IPS DF 6.9 (cell line): ENCODE results near the gene CPNE1.

Source experiments
- DNase-seq: peaks from one replicate; pipeline ENCODE4 v3.0.0-alpha.2; 2013; ENCODE audit warnings: low read depth, low spot score
- H3K27ac ChIP-seq: one replicate; pipeline ENCODE4 v1.5.1; 2013; ENCODE audit warnings: low read length, control low read depth
- H3K27me3 ChIP-seq: 2 replicates; pipeline ENCODE4 v1.6.1; 2013; ENCODE audit warnings: mild to moderate bottlenecking, low read length; ENCODE audit not compliant: control insufficient read depth, insufficient read depth
- H3K36me3 ChIP-seq: 2 replicates; pipeline ENCODE4 v1.6.1; 2013; ENCODE audit warnings: low read length; ENCODE audit not compliant: control insufficient read depth, insufficient read depth
- H3K4me1 ChIP-seq: 2 replicates; pipeline ENCODE4 v1.6.1; 2013; ENCODE audit warnings: low read length; ENCODE audit not compliant: control insufficient read depth, insufficient read depth
- H3K4me3 ChIP-seq: 2 replicates; pipeline ENCODE4 v1.5.1; 2013; ENCODE audit warnings: mild to moderate bottlenecking, low read length
- H3K9me3 ChIP-seq: 2 replicates; pipeline ENCODE4 v1.6.1; 2013; ENCODE audit warnings: low read length, inconsistent platforms; ENCODE audit not compliant: control insufficient read depth, insufficient read depth
- WGBS: extraction: QIAGEN DNeasy Blood & Tissue Kit; methylation state at CpG from one replicate; pipeline ENCODE4 v1.1.7; 2013; ENCODE audit warnings: mixed read lengths, missing lambda C conversion rate; ENCODE audit not compliant: insufficient read length, insufficient coverage; 5-methylcytosine and 5-hydroxymethylcytosine counted together

Gene CPNE1

DNA sequence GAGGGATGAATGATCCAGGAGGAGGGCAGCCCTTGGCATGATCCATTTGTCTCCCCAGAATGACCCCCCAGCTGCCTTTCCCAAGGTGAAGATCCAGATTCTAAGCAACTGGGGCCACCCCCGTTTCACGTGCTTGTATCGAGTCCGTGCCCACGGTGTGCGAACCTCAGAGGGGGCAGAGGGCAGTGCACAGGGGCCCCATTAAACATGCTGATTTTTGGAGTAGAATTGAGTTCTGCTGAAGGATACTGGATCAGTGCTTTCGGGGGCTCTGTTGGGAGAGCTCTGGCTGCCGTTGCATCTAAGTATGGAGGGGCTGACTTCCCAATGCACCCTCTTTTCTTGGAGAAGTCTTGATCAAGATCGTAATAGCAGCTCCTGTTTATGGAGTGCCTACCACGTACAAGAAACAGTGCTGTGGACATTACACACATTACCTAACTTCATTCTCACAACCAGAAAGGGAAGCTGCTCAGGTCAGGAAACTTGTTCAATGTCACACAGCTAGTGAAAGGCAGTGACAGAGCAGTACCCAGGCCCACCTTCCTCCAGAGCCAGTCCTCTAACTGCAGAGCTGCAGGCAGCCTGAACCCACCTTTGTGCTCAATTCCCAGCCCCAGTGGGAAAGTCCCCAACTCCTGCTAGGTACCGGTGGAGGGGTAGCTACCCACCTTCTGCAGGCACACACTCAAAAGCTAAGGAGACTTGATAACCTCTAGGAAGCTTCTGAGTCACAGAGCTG is 43.7 kb downstream of the CPNE1 start:
- no peak for DNase-seq
- Histone ChIP-seq H3K4me1 (peaks cover 8% of the 10 kb centered on the region), H3K4me3 (no peak overlapping the region), H3K9me3 (no peaks in the 10 kb centered on the region), H3K36me3 (peaks cover 7% of the 10 kb centered on the region), H3K27me3 (no peaks in the 10 kb centered on the region), H3K27ac (no peak overlapping the region)
- WGBS, result no CpG with 5 or more reads among the region's 11 CpGs

DNA sequence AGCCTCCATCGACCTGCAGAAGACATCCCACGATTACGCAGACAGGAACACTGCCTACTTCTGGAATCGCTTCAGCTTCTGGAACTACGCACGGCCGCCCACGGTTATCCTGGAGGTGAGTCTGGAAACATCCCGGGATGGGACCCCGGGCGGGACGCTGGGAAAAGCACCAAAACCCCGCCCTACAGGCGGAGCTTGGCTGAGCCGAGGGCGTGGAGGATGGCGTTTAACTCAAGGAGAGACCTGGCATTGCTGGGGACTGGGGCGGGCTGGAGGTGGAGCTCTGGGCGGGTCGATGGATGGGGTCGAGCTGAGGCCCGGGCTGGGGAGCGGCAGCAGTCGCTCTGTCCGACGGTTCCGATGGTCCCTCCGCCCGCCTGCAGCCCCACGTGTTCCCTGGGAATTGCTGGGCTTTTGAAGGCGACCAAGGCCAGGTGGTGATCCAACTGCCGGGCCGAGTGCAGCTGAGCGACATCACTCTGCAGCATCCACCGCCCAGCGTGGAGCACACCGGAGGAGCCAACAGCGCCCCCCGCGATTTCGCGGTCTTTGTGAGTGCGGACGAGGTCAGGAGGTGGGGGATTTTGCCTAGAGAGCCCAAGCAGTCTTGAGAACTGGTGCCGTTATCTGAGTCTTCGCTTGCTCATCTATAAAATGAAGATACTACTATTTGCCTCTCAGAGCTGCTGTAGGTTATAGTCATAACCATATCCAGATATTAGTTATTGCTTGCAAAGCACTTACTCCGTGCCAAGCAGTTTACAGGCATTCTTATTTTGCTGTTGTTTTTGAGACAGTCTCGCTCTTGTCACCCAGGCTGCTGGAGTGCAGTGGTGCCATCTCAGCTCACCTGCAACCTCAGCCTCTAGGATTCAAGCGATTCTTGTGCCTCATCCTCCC is 45.3 kb downstream of the CPNE1 start:
- H3K27me3 ChIP-seq, result no peaks in the 10 kb centered on the region
- H3K4me1 ChIP-seq, result peaks cover 8% of the 10 kb centered on the region
- peak overlapping the region; percentile 57; the same call in 1 of the 2 replicates for H3K4me3 ChIP-seq
- H3K27ac ChIP-seq, result no peak overlapping the region
- no peaks in the 10 kb centered on the region for H3K36me3 ChIP-seq
- DNase-seq, result no peak
- no peaks in the 10 kb centered on the region for H3K9me3 ChIP-seq
- no CpG with 5 or more reads among the region's 49 CpGs for WGBS

DNA sequence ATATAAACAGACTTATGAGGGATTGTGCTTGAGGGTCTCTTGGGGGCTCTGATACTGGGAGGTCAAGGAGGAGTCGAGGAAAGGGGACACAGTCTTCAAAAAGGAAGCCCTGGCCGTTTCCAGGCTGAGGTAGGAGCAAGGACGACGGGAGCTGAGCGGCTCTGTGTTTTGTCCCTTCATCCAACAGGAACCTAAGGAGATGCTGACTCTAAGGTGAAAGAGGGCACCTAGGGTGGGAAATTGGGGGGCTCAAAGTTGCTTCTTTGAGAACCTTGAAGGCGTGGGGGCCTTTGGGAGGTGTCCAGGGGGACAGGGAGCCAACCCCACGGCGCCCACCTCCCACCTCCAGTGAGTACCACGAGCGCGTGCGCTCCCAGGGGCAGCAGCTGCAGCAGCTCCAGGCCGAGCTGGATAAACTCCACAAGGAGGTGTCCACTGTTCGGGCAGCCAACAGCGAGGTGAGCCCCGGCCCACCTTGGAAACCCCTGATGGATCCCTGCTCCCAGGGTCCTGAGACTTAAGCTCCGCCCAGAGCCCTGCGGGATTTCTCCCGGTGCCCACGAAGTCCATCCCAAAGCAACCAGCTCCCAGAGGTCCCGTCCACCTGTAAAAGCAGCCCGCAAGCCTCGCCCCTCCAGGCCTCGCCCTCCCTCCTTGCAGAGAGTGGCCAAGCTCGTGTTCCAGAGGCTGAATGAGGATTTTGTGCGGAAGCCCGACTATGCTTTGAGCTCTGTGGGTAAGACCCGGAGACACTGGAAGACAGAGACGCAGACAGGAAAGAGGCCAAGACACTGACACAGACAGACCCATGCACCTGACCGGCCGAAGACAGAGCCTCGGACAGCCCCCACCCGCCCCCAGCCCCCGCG is 46.2 kb downstream of the CPNE1 start:
- Histone ChIP-seq H3K4me1 (peaks cover 8% of the 10 kb centered on the region), H3K36me3 (no peaks in the 10 kb centered on the region), H3K4me3 (peak overlapping the region; percentile 57; the same call in 1 of the 2 replicates), H3K27ac (no peak overlapping the region), H3K27me3 (no peaks in the 10 kb centered on the region), H3K9me3 (no peaks in the 10 kb centered on the region)
- no CpG with 5 or more reads among the region's 35 CpGs for WGBS
- no peak for DNase-seq

DNA sequence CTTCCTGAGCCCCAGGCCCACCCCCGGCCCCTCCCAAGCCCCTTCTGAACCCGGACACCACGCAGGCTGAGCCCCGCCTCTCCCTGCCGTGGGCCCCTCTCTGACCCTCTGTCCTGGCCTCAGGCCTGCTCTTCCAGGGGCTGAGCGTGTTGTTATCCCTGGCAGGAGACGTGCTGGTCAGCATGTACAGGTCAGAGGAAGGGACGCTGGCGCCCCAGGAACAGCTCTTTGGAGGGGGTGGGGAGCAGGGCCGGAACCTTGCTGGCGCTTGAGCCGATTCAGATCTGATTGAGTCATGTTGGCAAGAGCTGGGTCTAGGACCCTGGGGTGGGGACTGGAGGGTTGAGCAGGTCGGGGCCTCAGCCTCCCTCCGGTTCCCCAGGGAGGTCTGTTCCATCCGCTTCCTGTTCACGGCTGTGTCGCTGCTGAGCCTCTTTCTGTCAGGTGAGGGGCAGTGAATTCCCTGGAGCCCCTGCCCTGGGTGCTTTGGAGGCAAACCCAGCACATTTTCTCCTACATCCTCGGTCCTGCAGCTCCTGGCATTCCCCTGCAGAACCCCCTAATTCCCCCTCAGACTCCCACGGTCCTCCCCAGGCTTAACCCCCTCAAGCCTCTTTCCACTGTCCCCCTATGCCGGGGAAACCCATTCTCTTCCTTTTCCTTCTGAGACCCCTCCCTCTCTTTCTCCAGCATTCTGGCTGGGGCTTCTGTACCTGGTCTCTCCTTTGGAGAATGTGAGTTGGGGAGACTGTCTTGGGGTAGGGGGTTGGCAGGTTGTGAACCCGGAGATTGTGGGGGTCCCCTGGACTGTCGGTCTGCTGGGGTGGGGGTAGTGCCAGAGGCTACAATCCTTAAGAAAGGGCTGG is 47.1 kb downstream of the CPNE1 start:
- no peak for DNase-seq
- H3K27me3 ChIP-seq, result no peaks in the 10 kb centered on the region
- no CpG with 5 or more reads among the region's 22 CpGs for WGBS
- H3K36me3 ChIP-seq, result no peaks in the 10 kb centered on the region
- H3K9me3 ChIP-seq, result no peaks in the 10 kb centered on the region
- peaks cover 8% of the 10 kb centered on the region for H3K4me1 ChIP-seq
- no peak overlapping the region for H3K27ac ChIP-seq
- H3K4me3 ChIP-seq, result peak overlapping the region; percentile 28; the same call in 1 of the 2 replicates

DNA sequence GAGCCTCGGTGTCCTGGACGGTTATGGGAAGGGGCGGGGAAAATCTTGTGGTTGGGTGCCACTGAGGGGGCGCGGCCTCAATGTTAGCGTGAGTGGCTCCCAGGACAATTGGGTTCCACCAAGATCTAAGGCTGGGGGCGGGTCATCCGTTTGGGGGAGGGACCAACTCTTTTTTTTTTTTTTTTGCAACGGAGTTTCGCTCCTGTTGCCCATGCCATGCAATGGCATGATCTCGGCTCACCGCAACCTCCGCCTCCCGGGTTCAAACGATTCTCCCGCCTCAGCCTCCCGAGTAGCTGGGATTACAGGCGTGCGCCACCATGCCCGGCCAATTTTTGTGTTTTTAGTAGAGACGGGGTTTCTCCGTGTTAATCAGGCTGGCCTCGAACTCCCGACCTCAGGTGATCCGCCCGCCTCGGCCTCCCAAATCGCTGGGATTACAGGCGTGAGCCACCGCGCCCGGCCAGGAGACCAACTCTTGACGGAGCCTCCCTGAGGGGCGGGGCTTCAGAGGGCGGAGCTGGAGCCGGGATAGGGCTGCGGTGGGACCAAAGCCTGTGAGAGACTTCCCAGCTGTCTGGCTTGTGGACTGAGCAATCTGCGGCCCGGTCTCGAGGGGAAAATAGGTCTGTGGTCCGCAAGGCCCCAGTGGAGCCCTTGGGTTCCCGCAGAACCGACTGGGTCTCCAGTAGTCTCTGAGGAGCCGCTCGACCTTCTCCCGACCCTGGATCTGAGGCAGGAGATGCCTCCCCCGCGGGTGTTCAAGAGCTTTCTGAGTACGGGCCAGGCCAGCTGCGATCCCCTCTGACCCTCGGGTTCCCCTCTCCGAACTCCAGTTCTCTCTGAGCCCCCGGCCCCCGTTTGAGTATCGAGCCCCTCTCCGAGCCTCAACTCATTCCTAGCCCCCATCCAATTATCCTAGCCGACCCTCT is 48.0 kb downstream of the CPNE1 start:
- no peaks in the 10 kb centered on the region for H3K27me3 ChIP-seq
- no peaks in the 10 kb centered on the region for H3K36me3 ChIP-seq
- peak overlapping the region; percentile 30; the same call in 1 of the 2 replicates for H3K4me3 ChIP-seq
- no peak overlapping the region for H3K27ac ChIP-seq
- H3K4me1 ChIP-seq, result peaks cover 8% of the 10 kb centered on the region
- no peak for DNase-seq
- H3K9me3 ChIP-seq, result no peaks in the 10 kb centered on the region
- no CpG with 5 or more reads among the region's 57 CpGs for WGBS

DNA sequence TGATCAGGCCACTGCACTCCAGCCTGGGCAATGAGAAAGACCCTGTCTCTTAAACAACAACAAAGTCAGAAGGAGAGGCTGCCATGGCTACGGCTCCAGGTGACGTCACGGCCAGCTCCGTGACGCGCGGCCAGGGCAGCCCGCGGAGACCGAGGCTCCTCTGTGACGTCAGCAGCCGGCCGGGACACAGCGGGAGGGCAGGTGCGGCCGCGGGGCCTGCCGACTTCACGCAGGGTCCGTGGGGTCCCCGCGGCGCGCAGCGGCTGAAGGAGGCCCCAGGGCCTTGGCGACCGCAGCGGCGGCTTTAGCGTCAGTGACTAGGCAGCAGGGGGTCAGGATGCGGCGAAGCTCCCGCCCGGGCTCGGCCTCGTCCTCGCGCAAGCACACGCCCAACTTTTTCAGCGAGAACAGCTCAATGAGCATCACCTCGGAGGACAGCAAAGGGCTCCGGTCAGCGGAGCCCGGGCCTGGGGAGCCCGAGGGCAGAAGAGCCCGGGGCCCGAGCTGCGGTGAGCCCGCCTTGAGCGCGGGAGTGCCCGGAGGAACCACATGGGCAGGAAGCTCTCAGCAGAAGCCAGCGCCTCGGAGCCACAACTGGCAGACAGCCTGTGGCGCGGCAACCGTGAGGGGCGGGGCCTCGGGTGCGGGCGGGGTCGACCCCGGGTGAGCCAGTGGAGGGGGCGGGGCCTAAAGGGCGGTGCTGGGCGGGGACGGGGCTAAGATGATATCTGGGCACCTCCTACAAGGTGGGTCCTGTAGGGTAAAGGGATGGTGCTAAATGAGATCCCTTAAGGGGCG is 48.8 kb downstream of the CPNE1 start, which contains the start of gene SPAG4:
Gene SPAG4 (plus strand): TSS at position 163 of the 798 bp plus-strand sequence. CDS start 175 bp downstream, at position 338.
- H3K27me3 ChIP-seq, result no peaks in the 10 kb centered on the region
- H3K27ac ChIP-seq, result no peak within 1 kb of the TSS
- peak; percentile 98 for DNase-seq
- peak within 1 kb of the TSS; percentile 50; the same call in 1 of the 2 replicates for H3K4me3 ChIP-seq
- no CpG with 5 or more reads among the region's 68 CpGs for WGBS
- H3K36me3 ChIP-seq, result no peaks in the 10 kb centered on the region
- no peaks in the 10 kb centered on the region for H3K9me3 ChIP-seq
- H3K4me1 ChIP-seq, result peaks cover 8% of the 10 kb centered on the region

DNA sequence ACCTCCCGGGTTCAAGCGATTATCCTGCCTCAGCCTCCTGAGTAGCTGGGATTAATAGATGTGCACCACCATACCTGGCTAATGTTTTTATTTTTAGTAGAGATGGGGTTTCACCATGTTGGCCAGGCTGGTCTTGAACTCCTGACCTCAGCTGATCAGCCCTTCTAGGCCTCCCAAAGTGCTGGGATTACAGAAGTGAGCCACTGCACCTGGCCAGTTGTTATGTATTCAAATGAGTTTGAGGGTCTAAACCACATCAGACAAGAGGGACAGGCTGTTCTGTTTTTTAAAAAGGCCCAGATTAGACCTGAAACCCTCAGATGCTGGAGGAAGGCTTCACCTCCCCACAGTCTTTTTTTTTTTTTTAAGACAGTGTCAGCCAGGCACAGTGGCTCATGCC is 53.2 kb downstream of the CPNE1 start:
- Histone ChIP-seq H3K4me1 (no peaks in the 10 kb centered on the region), H3K4me3 (no peak overlapping the region), H3K36me3 (no peaks in the 10 kb centered on the region), H3K27me3 (no peaks in the 10 kb centered on the region), H3K27ac (no peak overlapping the region), H3K9me3 (no peaks in the 10 kb centered on the region)
- no CpG with 5 or more reads among the region's 2 CpGs for WGBS
- no peak for DNase-seq

DNA sequence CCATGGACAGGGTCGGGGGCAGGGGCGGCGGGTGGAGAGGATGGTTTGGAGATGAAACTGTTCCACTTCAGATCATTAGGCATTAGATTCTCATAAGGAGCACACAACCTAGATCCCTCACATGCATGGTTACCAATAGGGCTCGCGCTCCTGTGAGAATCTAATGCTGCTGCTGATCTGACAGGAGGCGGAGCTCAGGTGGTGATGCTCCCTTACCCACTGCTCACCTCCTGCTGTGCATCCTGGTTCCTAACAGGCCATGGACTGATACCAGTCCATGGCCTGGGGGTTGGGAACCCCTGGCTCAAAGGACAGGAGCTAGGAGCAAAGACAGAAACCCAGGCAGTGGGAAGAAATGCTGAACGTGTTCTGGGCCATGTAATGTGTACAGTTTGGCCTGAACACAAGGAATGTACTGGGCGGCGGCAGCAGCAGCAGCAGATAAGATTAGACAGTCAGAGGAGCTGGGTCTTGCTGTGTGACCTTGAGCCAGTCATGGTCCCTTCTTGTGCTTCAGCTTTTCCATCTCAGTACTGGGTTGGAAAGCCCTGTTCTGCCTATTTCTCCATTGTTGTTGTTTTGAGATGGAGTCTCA is 53.8 kb downstream of the CPNE1 start:
- Histone ChIP-seq H3K36me3 (no peaks in the 10 kb centered on the region), H3K4me3 (no peak overlapping the region), H3K27me3 (no peaks in the 10 kb centered on the region), H3K27ac (no peak overlapping the region), H3K4me1 (no peaks in the 10 kb centered on the region), H3K9me3 (no peaks in the 10 kb centered on the region)
- WGBS, result no CpG with 5 or more reads among the region's 9 CpGs
- no peak for DNase-seq
